Sciatic nerve (tissue), 2 donors: Measurements from ENCODE around the gene PAM. TPM values are rescaled to one million over a fixed set of nuclear protein-coding genes. Genes with fewer than 3 reads are reported as not detected.
A peak's percentile ranks its signal among the peaks of the same experiment; 100 is the strongest.
"Not testable (repeated sequence)": the region's sequence is repeated elsewhere in the genome, so short reads cannot be mapped to it uniquely, and the experiment has no call there.

Experiments used
- ATAC-seq: fragments of 200-7000 bp; cut with Tn5 transposase; one replicate; pipeline ENCODE4 v1.9.1; 2020; ENCODE audit warnings: mild to moderate bottlenecking, moderate library complexity
- DNase-seq: peaks from one replicate; pipeline ENCODE4 v3.0.0-alpha.2; 2020; ENCODE audit warnings: low spot score
- intact Hi-C: fragments of 100-400 bp; cut with DNase I; formaldehyde crosslinking; loops from one replicate; pipeline ENCODE4 v1.14.2; 2022
- total RNA-seq: library from RNA; stranded (reverse); fragmentation: NEBNext Ultra II Directional; extraction: Animal tissue kit (Norgen Biotek cat#: 25700); gene quantifications from one replicate; pipeline ENCODE4 v1.2.1, GENCODE V29; 2021
- donor health status: DM: no; HTN: no; CAD: no.
- donor health status: DM: no; HTN: no; CAD: no.

PAM gene
- total RNA-seq, 1 donor from 2014 or later = 188 TPM

DNA sequence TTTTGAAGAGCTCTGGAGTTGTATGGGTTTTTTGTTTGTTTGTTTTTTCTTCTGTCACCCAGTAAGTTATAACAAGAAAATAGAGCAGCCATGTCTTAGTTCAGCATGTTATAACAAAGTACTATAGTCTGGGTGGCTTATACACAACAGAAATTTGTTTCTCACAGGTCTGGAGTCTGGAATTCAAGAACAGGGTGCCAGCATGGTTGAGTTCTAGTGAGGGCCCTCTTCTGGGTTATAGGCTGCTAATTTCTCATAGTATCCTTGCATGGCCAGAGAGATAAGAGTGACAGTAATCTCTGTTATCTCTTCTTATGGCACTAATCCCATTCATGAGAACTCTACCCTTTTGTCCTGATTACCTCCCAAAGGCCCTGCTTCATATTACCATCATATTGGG lies 250.2 kb downstream of the PAM start:
- no peak for ATAC-seq
- intact Hi-C loops = no loop called here
- no peak for DNase-seq

- DNase-seq = no peak
- intact Hi-C loops = no loop called here
- no peak for ATAC-seq
These were observed 251.8 kb downstream of the PAM start for GRCh38 chr5:103006921-103007320.

- intact Hi-C loops = no loop called here
- no peak for DNase-seq
- ATAC-seq = no peak
These were observed 255.1 kb downstream of the PAM start for GRCh38 chr5:103010168-103010567.

- DNase-seq = no peak
- intact Hi-C loops = no loop called here
- ATAC-seq = no peak
These were observed 258.9 kb downstream of the PAM start for GRCh38 chr5:103013933-103014552.

- intact Hi-C loops = no loop called here
- ATAC-seq (no peak), DNase-seq (no peak)
These were observed 259.9 kb downstream of the PAM start for GRCh38 chr5:103014983-103015382.

GRCh38 chr5:103016167-103016566 lies 261.1 kb downstream of the PAM start:
- ATAC-seq (no peak), DNase-seq (no peak)
- intact Hi-C loops = no loop called here

DNA sequence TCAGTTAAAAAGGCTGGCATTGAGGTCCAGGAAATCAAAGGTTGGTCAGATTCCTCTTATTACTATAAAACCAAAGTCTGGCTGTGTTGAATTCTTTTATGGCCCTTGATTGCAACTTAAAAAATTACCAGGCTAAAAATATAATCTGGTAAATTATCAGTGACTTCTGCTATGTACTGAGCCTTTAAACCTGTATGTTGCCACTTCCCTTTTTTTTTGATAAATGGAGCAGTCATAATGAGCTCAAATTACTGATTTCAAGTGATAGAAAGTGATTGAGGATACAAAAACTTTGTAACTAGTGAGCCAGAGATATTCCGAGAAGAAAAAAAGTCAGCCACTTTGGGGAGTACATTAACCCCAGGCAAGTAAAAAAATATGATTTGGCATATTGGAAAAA lies 264.7 kb downstream of the PAM start:
- ATAC-seq = no peak
- intact Hi-C loops = no loop called here
- DNase-seq = no peak

- no peak for ATAC-seq
- intact Hi-C loops = no loop called here
- DNase-seq = no peak
These were observed 266.2 kb downstream of the PAM start for GRCh38 chr5:103021314-103021713.

DNA sequence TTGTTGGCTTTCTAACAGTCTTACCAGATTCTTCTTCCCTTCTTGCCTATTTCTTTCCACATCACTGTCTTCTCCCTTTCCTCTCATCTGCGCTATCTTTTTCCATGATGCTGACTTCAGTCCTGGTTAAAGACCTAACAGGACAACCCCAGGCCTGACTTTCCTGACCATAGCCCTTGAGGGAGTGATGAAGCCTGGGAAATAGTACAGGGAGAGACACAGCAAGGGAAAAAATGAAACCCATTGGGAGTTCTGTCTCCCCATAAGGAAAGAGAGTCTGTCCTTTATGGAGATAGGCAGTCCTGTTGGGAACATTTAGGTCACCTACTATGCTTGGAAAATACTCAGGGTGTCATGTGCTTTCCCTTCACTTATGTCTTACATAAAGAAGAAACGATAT lies 272.2 kb downstream of the PAM start:
- ATAC-seq (no peak), DNase-seq (no peak)
- intact Hi-C loops = no loop called here

DNA sequence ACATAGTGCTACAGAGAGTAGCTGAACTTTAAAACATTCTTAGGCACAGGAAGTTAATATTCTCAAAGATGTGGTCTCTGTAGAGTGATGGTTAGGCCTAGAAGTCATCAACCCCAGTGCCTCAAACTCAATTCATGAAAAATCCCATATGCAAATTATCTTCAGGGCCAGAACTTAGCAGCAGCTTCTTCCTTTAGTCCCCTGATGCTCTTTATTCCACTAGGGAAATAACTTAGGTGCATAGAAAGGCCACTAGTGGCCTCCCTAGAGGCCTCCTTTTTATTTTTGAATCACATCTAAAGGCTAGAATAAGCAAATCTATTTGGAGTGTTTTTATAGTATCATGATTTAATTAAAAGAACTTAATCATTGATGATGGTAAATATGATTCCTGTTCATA lies 276.5 kb downstream of the PAM start:
- DNase-seq = no peak
- no peak for ATAC-seq
- intact Hi-C loops = no loop called here

DNA sequence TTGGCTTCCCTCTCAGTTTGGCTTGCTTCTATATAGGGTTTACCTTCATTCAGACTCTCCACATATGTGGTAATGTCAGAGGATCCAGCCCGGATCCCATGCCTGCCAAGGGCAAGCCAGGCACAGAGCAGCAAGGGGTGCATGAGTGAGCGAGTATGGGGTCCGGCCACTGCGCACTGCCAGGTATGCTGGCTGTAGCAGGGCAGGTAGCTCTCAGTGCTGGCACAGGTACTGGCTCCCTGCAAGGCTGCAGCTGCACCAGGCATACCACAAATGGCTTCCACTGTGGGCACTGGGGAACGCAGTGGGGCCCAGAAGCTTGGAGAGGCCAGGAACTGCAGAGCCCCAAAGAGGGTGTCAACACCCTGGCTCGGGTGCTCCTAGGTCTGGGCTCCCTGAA lies 278.6 kb downstream of the PAM start:
- ATAC-seq (no peak), DNase-seq (no peak)
- intact Hi-C loops = no loop called here

DNA sequence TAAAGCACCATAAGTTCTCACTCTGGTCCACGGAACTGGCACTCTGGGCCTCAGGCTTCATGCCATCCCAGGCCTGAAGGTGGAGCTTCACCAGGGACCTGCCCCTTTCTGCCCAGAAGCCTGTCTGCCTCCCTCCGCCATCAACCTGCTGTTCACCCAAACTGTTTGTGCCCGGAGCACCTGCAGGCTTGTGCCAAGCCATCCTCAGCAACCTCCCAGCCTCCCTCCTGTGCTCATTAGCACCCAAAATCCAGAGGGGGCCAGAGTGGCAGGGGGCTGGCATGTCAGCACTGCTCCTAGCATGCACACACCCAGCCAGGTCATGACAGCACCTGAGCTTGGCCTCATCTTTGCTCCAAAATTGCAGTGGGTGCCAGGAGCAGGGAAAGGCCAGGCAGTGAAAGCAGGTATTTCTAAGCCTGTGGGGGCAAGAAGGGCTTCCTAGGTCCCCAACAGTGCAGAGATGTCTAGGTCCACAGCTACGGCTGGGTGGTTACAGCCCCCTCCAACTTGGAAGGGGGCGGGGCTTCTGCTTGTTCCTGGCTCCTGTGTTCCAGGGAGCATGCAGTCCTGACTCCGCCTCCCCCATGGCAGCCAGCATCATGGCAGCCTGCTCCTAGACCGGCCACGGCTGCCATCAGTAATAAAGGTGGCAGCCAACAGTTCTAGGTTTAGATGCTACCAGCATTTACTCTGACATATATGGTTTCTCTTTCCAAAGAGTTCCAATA lies 279.7 kb downstream of the PAM start:
- intact Hi-C loops = no loop called here
- no peak for DNase-seq
- ATAC-seq = no peak

DNA sequence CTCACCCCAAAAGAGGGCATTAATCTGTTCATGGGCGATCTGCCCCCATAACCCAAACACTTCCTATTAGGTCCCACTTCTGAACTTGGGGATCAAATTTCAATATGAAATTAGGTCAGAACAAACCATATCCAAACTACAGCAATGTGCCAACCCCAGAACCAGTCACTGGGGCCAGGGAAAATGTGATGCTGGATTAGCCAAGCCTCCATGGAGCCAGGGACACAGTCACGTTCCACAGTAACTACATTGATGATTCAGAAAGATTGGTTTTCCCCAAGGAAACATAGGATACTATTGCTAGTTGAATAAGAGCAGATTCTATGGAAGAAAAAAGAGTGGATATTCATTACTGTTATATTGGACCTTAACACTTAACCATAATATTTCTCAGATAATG lies 280.6 kb downstream of the PAM start:
- ATAC-seq (no peak), DNase-seq (no peak)
- intact Hi-C loops = no loop called here

GRCh38 chr5:103036601-103037000 lies 281.5 kb downstream of the PAM start:
- no peak for ATAC-seq

GRCh38 chr5:103037673-103038455 lies 282.8 kb downstream of the PAM start:
- no peak for ATAC-seq
- no peak for DNase-seq
- intact Hi-C loops = no loop called here

More at GRCh38 chr5:103036601-103037000, 281.5 kb downstream of the PAM start:
- intact Hi-C loops = no loop called here
- no peak for DNase-seq

- intact Hi-C loops = loop anchor here (5.0 kb wide), 1 partner anchor 459 kb away; no protein-coding TSS in a partner anchor
- DNase-seq (no peak), ATAC-seq (peak; percentile 26)
These were observed 286.1 kb downstream of the PAM start for GRCh38 chr5:103041071-103041676.

- ATAC-seq, DNase-seq, intact Hi-C loops: not testable (repeated sequence)
These were observed 291.6 kb downstream of the PAM start for GRCh38 chr5:103046706-103047105.

GRCh38 chr5:103057208-103058130 lies 302.4 kb downstream of the PAM start:
- intact Hi-C loops = loop anchor here (5.0 kb wide), 1 partner anchor 1300 kb away; no protein-coding TSS in a partner anchor
- DNase-seq (no peak), ATAC-seq (no peak)
